AG10803 (cell line): ENCODE data around the gene PC.

ENCODE experiments used
- DNase-seq: peaks from one replicate; pipeline ENCODE4 v3.0.0; 2010; ENCODE audit warnings: low read depth
- H3K4me3 ChIP-seq: 2 replicates; pipeline ENCODE4 v1.5.1; 2011; ENCODE audit warnings: mild to moderate bottlenecking, low read length, control low read depth
- TF ChIP-seq, protein P1 (sequence below): conservative IDR thresholded peaks from 2 replicates; pipeline ENCODE4 v1.5.1; 2011; ENCODE audit warnings: mild to moderate bottlenecking, low read length, control low read depth, inconsistent platforms

The PC gene

GRCh38 chr11:66879583-66879982 lies 78.6 kb downstream of the PC start:
- TF ChIP-seq, protein P1, sequence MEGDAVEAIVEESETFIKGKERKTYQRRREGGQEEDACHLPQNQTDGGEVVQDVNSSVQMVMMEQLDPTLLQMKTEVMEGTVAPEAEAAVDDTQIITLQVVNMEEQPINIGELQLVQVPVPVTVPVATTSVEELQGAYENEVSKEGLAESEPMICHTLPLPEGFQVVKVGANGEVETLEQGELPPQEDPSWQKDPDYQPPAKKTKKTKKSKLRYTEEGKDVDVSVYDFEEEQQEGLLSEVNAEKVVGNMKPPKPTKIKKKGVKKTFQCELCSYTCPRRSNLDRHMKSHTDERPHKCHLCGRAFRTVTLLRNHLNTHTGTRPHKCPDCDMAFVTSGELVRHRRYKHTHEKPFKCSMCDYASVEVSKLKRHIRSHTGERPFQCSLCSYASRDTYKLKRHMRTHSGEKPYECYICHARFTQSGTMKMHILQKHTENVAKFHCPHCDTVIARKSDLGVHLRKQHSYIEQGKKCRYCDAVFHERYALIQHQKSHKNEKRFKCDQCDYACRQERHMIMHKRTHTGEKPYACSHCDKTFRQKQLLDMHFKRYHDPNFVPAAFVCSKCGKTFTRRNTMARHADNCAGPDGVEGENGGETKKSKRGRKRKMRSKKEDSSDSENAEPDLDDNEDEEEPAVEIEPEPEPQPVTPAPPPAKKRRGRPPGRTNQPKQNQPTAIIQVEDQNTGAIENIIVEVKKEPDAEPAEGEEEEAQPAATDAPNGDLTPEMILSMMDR, result no peak
- no peak overlapping the region for H3K4me3 ChIP-seq

GRCh38 chr11:66879000-66879399 lies 79.2 kb downstream of the PC start:
- H3K4me3 ChIP-seq, result no peak overlapping the region
- DNase-seq, result no peak
- TF ChIP-seq, protein P1, result no peak

More at GRCh38 chr11:66879583-66879982, 78.6 kb downstream of the PC start:
- no peak for DNase-seq

GRCh38 chr11:66878474-66878873 lies 79.7 kb downstream of the PC start:
- no peak for DNase-seq
- TF ChIP-seq, protein P1, result no peak
- H3K4me3 ChIP-seq, result no peak overlapping the region

GRCh38 chr11:66877588-66878385 lies 80.4 kb downstream of the PC start:
- TF ChIP-seq, protein P1, result no peak
- H3K4me3 ChIP-seq, result no peak overlapping the region
- peak; percentile 22 for DNase-seq

DNA sequence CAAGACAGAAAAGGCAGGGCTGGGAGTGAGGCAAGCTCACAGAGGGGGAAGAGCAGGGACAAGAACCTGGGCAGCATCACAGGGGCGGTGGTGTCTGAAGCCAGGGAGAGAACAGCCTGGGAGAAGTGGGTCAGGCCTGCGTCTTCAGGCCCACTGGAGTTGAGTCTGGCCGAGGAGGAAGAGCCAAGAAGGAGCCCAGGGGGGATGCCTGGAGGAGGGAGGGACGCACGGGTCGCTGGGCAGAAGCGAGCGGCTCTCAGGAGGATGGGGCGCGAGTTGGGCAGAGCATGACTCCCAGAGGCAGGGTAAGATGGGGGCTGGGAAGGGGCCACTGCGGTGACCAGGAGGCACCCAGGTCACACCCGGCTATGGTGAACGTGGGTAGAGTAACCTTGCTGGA lies 82.8 kb downstream of the PC start:
- H3K4me3 ChIP-seq, result no peak overlapping the region
- no peak for DNase-seq
- TF ChIP-seq, protein P1, result no peak

GRCh38 chr11:66874232-66874631 lies 84.0 kb downstream of the PC start:
- TF ChIP-seq, protein P1, result no peak
- H3K4me3 ChIP-seq, result no peak overlapping the region
- DNase-seq, result no peak

- DNase-seq, result no peak
- TF ChIP-seq, protein P1, result no peak
- H3K4me3 ChIP-seq, result no peak overlapping the region
Observed at GRCh38 chr11:66871521-66871901, 86.7 kb downstream of the PC start.
